Calu3 (cell line): ENCODE results near the gene SLC6A5. TPM values are rescaled to one million over a fixed set of nuclear protein-coding genes. Genes with fewer than 3 reads are reported as not detected.

Experiments
- BruUV-seq: library from RNA; stranded (reverse); fragments of 400-500 nt; replicated peaks from 2 replicates; lab custom pipeline; 2021; lab: Mats Ljungman, UMichigan
- CTCF ChIA-PET: fragments of 300-600 bp; sonication (Branson Sonifier 250); formaldehyde crosslinking; loops from one replicate; lab custom pipeline; 2022; ENCODE audit warnings: antibody characterized with exemption; lab: Charles Lee
- DNase-seq: peaks from one replicate; pipeline ENCODE4 v3.0.0; 2022
- H3K27ac Mint-ChIP-seq: one replicate; pipeline ENCODE4 v1.8.0; 2022; ENCODE audit warnings: mixed read lengths; ENCODE audit not compliant: unreplicated experiment
- H3K27me3 Mint-ChIP-seq: one replicate; pipeline ENCODE4 v1.8.0; 2022; ENCODE audit warnings: mixed read lengths; ENCODE audit not compliant: unreplicated experiment
- H3K36me3 Mint-ChIP-seq: one replicate; pipeline ENCODE4 v1.8.0; 2022; ENCODE audit warnings: mild to moderate bottlenecking, moderate library complexity, mixed read lengths; ENCODE audit not compliant: insufficient read depth, unreplicated experiment
- H3K4me1 Mint-ChIP-seq: one replicate; pipeline ENCODE4 v1.8.0; 2022; ENCODE audit warnings: mild to moderate bottlenecking, low read depth, mixed read lengths; ENCODE audit not compliant: unreplicated experiment
- H3K4me3 Mint-ChIP-seq: one replicate; pipeline ENCODE4 v1.8.0; 2022; ENCODE audit warnings: mild to moderate bottlenecking, low read depth, moderate library complexity, mixed read lengths; ENCODE audit not compliant: unreplicated experiment
- H3K9me3 Mint-ChIP-seq: one replicate; pipeline ENCODE4 v1.8.0; 2022; ENCODE audit warnings: low read depth, mixed read lengths; ENCODE audit not compliant: unreplicated experiment
- intact Hi-C: fragments of 100-400 bp; cut with micrococcal nuclease; formaldehyde crosslinking; loops from one replicate; pipeline ENCODE4 v1.10.0; 2022; ENCODE audit not compliant: unreplicated experiment
- total RNA-seq: library from RNA; stranded (reverse); gene quantifications from 2 replicates; pipeline ENCODE4 v1.2.3, GENCODE V29; 2022
- TF ChIP-seq, protein P1 (sequence below): fragments of 200-600 bp; IDR thresholded peaks from one replicate; pipeline ENCODE4 v1.8.0; 2022; ENCODE audit warnings: antibody characterized with exemption; ENCODE audit not compliant: unreplicated experiment

SLC6A5 gene
- total RNA-seq, 1 experiment from 2014 or later, result not detected

DNA sequence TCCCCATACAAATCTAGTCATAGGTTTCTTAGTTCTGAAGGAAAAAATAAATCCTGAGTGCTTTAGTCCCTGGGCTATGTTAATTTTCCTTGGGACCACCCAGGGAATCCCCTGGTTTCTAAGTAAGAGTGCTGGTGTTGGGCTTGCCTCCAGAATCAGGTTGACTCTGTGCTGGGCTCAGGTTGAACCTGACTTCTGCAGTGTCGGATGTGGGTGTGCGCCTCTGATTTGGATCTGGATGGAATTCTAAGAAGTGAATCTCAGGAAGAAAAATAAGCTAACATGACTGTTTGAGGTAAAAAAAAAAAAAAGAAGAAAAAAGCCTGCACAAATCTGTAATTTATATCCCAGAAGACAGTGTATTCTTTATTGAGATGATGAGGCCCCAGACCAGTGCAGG lies 41.0 kb downstream of the SLC6A5 start:
- intact Hi-C loops, result no loop called here
- Mint-ChIP-seq H3K4me1 (no peaks in the 10 kb centered on the region), H3K36me3 (no peaks in the 10 kb centered on the region), H3K4me3 (no peak overlapping the region), H3K27ac (no peak overlapping the region), H3K9me3 (no peaks in the 10 kb centered on the region), H3K27me3 (peaks cover 61% of the 10 kb centered on the region)
- BruUV-seq, result no TSS peak
- CTCF ChIA-PET, result no interaction called here
- TF ChIP-seq, protein P1, sequence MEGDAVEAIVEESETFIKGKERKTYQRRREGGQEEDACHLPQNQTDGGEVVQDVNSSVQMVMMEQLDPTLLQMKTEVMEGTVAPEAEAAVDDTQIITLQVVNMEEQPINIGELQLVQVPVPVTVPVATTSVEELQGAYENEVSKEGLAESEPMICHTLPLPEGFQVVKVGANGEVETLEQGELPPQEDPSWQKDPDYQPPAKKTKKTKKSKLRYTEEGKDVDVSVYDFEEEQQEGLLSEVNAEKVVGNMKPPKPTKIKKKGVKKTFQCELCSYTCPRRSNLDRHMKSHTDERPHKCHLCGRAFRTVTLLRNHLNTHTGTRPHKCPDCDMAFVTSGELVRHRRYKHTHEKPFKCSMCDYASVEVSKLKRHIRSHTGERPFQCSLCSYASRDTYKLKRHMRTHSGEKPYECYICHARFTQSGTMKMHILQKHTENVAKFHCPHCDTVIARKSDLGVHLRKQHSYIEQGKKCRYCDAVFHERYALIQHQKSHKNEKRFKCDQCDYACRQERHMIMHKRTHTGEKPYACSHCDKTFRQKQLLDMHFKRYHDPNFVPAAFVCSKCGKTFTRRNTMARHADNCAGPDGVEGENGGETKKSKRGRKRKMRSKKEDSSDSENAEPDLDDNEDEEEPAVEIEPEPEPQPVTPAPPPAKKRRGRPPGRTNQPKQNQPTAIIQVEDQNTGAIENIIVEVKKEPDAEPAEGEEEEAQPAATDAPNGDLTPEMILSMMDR, result no peak
- DNase-seq, result no peak

DNA sequence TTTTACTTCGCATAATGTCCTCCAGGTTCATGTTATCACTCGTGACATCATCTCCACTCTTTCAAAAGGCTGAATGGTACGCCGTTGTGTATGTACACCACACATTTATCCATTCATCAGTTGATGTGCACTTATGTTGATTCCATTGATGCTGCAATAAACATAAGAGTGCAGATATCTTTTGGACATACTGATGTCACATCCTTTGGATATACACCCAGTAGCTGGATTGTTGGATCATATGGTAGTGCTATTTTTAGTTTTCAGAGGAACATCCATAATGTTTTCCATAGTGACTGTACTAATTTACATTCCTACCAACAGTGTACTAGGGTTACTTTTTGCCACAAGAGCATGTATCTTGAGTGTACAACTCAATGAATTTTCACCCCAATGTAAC lies 45.0 kb downstream of the SLC6A5 start:
- no TSS peak for BruUV-seq
- H3K9me3 Mint-ChIP-seq, result no peaks in the 10 kb centered on the region
- no peak overlapping the region for H3K27ac Mint-ChIP-seq
- TF ChIP-seq, protein P1, result no peak
- H3K36me3 Mint-ChIP-seq, result no peaks in the 10 kb centered on the region
- H3K27me3 Mint-ChIP-seq, result peaks cover 30% of the 10 kb centered on the region
- no peaks in the 10 kb centered on the region for H3K4me1 Mint-ChIP-seq
- CTCF ChIA-PET, result no interaction called here
- intact Hi-C loops, result no loop called here
- no peak for DNase-seq
- no peak overlapping the region for H3K4me3 Mint-ChIP-seq

DNA sequence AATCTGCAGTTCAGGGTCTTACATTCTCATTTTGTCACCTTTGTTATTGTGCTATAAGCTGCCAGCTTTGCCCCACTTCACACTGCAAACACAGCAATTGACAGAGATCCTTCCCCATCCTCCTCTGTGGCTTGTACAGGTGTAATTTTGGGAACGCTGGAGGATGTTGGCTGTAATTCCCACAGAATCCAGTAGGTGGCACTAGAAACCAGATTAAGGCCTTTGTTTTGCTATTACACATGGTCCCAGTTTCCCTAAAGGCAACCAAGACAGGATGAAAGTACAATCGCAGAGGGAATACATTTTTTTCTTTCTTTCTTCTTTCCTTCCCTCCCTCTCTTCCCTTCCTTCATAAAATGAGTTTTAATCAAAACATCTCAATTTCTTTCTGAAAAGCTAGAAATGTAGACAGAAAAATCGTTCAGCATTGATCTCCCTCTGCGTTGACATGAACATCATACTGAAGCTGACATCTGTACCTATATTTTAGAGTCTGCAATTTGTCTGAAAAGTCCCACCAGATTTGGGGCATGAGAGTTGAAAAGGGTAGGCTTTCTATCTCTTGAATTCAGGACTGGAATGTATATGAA lies 48.7 kb downstream of the SLC6A5 start:
- Mint-ChIP-seq H3K4me3 (no peak overlapping the region), H3K4me1 (no peaks in the 10 kb centered on the region), H3K27me3 (peaks cover 22% of the 10 kb centered on the region), H3K36me3 (no peaks in the 10 kb centered on the region), H3K27ac (no peak overlapping the region), H3K9me3 (no peaks in the 10 kb centered on the region)
- TF ChIP-seq, protein P1, result peak; percentile 87
- DNase-seq, result peak; percentile 61
- CTCF ChIA-PET, result interaction anchor here (0.7 kb wide), 1 partner anchor 1505 kb away, joined by 5 read pairs; no protein-coding TSS in a partner anchor
- no TSS peak for BruUV-seq
- intact Hi-C loops, result loop anchor here (1.0 to 2.0 kb wide), 3 partner anchors 863 to 1656 kb away; no protein-coding TSS in a partner anchor

DNA sequence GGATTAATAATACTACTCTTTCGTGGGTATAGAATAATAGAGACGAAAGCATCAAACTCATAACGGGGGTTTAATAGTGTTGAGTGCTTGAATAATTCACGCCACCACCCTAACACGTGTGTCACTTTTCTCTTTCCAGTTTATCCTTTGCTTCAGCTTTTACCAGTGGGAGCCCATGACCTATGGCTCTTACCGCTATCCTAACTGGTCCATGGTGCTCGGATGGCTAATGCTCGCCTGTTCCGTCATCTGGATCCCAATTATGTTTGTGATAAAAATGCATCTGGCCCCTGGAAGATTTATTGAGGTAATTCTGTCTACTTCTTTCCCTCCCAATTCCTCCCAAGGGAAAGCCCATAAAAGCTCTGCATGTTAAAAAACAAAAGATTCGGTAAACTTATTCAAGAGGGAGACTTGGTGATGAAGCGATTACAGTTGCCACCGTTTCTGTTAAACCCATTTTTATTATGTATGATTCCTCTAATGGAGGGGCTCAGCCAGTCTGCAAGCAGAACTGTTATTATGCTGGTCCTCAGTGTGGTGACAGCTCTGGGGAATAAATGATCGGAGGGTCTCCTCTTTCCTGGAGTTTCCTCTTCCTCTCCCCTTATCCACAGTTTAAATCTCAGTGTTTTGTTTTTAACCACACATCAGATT lies 52.9 kb downstream of the SLC6A5 start:
- CTCF ChIA-PET, result no interaction called here
- no peak overlapping the region for H3K27ac Mint-ChIP-seq
- H3K36me3 Mint-ChIP-seq, result no peaks in the 10 kb centered on the region
- DNase-seq, result no peak
- H3K27me3 Mint-ChIP-seq, result peaks cover 52% of the 10 kb centered on the region
- TF ChIP-seq, protein P1, result no peak
- H3K9me3 Mint-ChIP-seq, result no peaks in the 10 kb centered on the region
- H3K4me3 Mint-ChIP-seq, result no peak overlapping the region
- BruUV-seq, result no TSS peak
- no peaks in the 10 kb centered on the region for H3K4me1 Mint-ChIP-seq
- intact Hi-C loops, result no loop called here
